HepG2 (cell line): Measurements from ENCODE around the gene SFTPB. TPM values are rescaled to one million over a fixed set of nuclear protein-coding genes. Genes with fewer than 3 reads are reported as not detected.

Source experiments
- ATAC-seq: fragments of 200-7000 bp; cut with Tn5 transposase; 3 replicates; pipeline ENCODE4 v1.9.1; 2020; ENCODE audit warnings: mild to moderate bottlenecking, moderate library complexity
- BruUV-seq: library from RNA; stranded (reverse); fragments of 400-500 nt; replicated peaks from 2 replicates; lab custom pipeline; 2021; lab: Mats Ljungman, UMichigan
- CTCF ChIA-PET: fragments of 300-600 bp; formaldehyde crosslinking; extraction: SDS; loops from one replicate; lab custom pipeline; 2021; ENCODE audit warnings: low total read pairs, inconsistent platforms, low intra/inter-chr PET ratio; lab: Yijun Ruan, JAX
- POLR2A ChIA-PET: fragments of 350-600 bp; sonication (Branson Sonifier 250); formaldehyde crosslinking; loops from one replicate; lab custom pipeline; 2020; ENCODE audit warnings: antibody characterized with exemption, inconsistent platforms; lab: Yijun Ruan, JAX
- DNase-seq: peaks from one replicate; pipeline ENCODE4 v3.0.0-alpha.2; 2015; ENCODE audit warnings: low spot score
- FAIRE-seq: peaks from 3 replicates; lab custom pipeline; 2011; peaks lifted over from hg19 to GRCh38; lab: Jason Lieb, UNC
- H2AFZ ChIP-seq: one replicate; pipeline ENCODE4 v1.6.1; 2011; ENCODE audit warnings: low read length, inconsistent platforms
- H3K27ac ChIP-seq: fragments of 300-600 bp; 3 replicates; pipeline ENCODE4 v1.8.0; 2011; ENCODE audit warnings: mixed run types, mild to moderate bottlenecking, mixed read lengths, low read length, inconsistent platforms; ENCODE audit not compliant: insufficient read depth; ENCODE audit errors: extremely low read length
- H3K27me3 ChIP-seq, 2 experiments: fragments of 200-600 bp in 1 of 2; 2 replicates in 1 of 2; 3 replicates in 1 of 2; pipeline versions ENCODE4 v1.6.0 to v1.8.0; 2011; ENCODE audit warnings: low read length in 2 of 2, mild to moderate bottlenecking in 2 of 2, moderate library complexity in 2 of 2, inconsistent platforms in 1 of 2; ENCODE audit not compliant: insufficient read depth in 2 of 2, control insufficient read depth in 1 of 2
- H3K36me3 ChIP-seq, 2 experiments: fragments of 200-600 bp in 1 of 2; replicated peaks in 1 of 2; 2 replicates in 1 of 2; 3 replicates in 1 of 2; pipeline versions ENCODE4 v1.5.1 to v1.8.0; 2011; ENCODE audit warnings: low read length in 2 of 2, inconsistent platforms in 1 of 2; ENCODE audit not compliant: insufficient read depth in 2 of 2, control insufficient read depth in 1 of 2
- H3K4me1 ChIP-seq: 2 replicates; pipeline ENCODE4 v1.5.1; 2012; ENCODE audit warnings: low read length, inconsistent platforms; ENCODE audit not compliant: insufficient read depth
- H3K4me2 ChIP-seq: 2 replicates; pipeline ENCODE4 v1.6.0; 2011; ENCODE audit warnings: low read depth, low read length, inconsistent platforms
- H3K4me3 ChIP-seq, 3 experiments: fragments of 200-600 bp in 1 of 3; sonication (generic), shearing (Covaris generic) in 1 of 3; replicated peaks in 1 of 3; 2 replicates each; pipeline ENCODE4 v1.5.1; 2011 to 2016; ENCODE audit warnings: low read length in 3 of 3, inconsistent platforms in 2 of 3, low read depth in 2 of 3, mild to moderate bottlenecking in 2 of 3, control low read depth in 1 of 3, mixed read lengths in 1 of 3; ENCODE audit not compliant: insufficient read depth in 1 of 3
- H3K79me2 ChIP-seq: one replicate; pipeline ENCODE4 v1.6.1; 2011; ENCODE audit warnings: low read length, inconsistent platforms; ENCODE audit not compliant: insufficient read depth
- H3K9ac ChIP-seq: 2 replicates; pipeline ENCODE4 v1.6.0; 2011; ENCODE audit warnings: mild to moderate bottlenecking, low read depth, low read length, inconsistent platforms; ENCODE audit not compliant: insufficient read depth
- H3K9me3 ChIP-seq: 2 replicates; pipeline ENCODE4 v1.5.1; 2012; ENCODE audit warnings: mild to moderate bottlenecking, low read length
- H4K20me1 ChIP-seq: 2 replicates; pipeline ENCODE4 v1.6.0; 2011; ENCODE audit warnings: inconsistent platforms, mild to moderate bottlenecking, low read length, moderate library complexity; ENCODE audit not compliant: insufficient read depth
- IKZF1 ChIP-seq: fragments of 450-650 bp; IDR thresholded peaks from 2 replicates; pipeline ENCODE4 v1.7.1; 2016
- JUND ChIP-seq: sonication (generic); formaldehyde crosslinking; IDR thresholded peaks from 2 replicates; pipeline ENCODE4 v1.8.0; 2022; ENCODE audit warnings: mild to moderate bottlenecking, missing genetic modification reagents
- ZNF451 ChIP-seq: sonication (generic); formaldehyde crosslinking; IDR thresholded peaks from 2 replicates; pipeline ENCODE4 v1.5.0; 2020; ENCODE audit warnings: mild to moderate bottlenecking, missing genetic modification reagents
- ZNF597 ChIP-seq: sonication (generic); formaldehyde crosslinking; IDR thresholded peaks from 2 replicates; pipeline ENCODE4 v1.5.0; 2020; ENCODE audit warnings: missing genetic modification reagents
- ZNF646 ChIP-seq: sonication (generic); formaldehyde crosslinking; IDR thresholded peaks from 2 replicates; pipeline ENCODE4 v1.9.0; 2021; ENCODE audit warnings: mild to moderate bottlenecking, missing genetic modification reagents
- WGBS: methylation state at CpG from one replicate; pipeline ENCODE4 v1.1.6; 2017; ENCODE audit warnings: low lambda C conversion rate; 5-methylcytosine and 5-hydroxymethylcytosine counted together
- in situ Hi-C: cut with HindIII; loops from 2 replicates; pipeline ENCODE4 v1.10.0; 2017; ENCODE audit warnings: low pct_unique_long_range_greater_than_20kb; ENCODE audit not compliant: extremely low pct_ligation_motif_present
- intact Hi-C: fragments of 100-400 bp; cut with micrococcal nuclease; formaldehyde crosslinking; loops from one replicate; pipeline ENCODE4 v1.10.0; 2022; ENCODE audit not compliant: unreplicated experiment
- polyA plus RNA-seq, 8 experiments: library from polyadenylated mRNA; depleted of rRNA in 3 of 8; stranded (reverse) in 7 of 8; unstranded in 1 of 8; fragments of >200 nt; fragmentation: Illumina TruSeq in 4 of 8; extraction: Trizol in 4 of 8; gene quantifications; 2 replicates each; pipeline versions ENCODE4 v1.2.1 to v1.2.3, GENCODE V29; 2011 to 2016; ENCODE audit warnings: low read depth in 4 of 8, missing spikeins in 1 of 8, mixed read lengths in 1 of 8; ENCODE audit not compliant: insufficient read depth in 1 of 8
- total RNA-seq, 5 experiments: library from RNA; depleted of rRNA; stranded (reverse); fragments of >200 nt; fragmentation: Illumina TruSeq; extraction: Trizol; gene quantifications; 2 replicates each; pipeline ENCODE4 v1.2.3, GENCODE V29; 2016; ENCODE audit warnings: low read depth in 1 of 5
- TF ChIP-seq, protein P1 (sequence below): sonication (generic); formaldehyde crosslinking; IDR thresholded peaks from 2 replicates; pipeline ENCODE4 v1.4.0; 2020; ENCODE audit warnings: missing genetic modification reagents, borderline replicate concordance
- TF ChIP-seq, protein P2 (sequence below): sonication (generic); formaldehyde crosslinking; IDR thresholded peaks from 2 replicates; pipeline ENCODE4 v1.8.0; 2022; ENCODE audit warnings: missing genetic modification reagents, low read depth, mild to moderate bottlenecking, borderline replicate concordance

Gene SFTPB
- total and polyA plus RNA-seq, 2 of the 13 experiments (the other 11 are each of a cell fraction or from before 2014, with no cell fraction given): not detected

DNA sequence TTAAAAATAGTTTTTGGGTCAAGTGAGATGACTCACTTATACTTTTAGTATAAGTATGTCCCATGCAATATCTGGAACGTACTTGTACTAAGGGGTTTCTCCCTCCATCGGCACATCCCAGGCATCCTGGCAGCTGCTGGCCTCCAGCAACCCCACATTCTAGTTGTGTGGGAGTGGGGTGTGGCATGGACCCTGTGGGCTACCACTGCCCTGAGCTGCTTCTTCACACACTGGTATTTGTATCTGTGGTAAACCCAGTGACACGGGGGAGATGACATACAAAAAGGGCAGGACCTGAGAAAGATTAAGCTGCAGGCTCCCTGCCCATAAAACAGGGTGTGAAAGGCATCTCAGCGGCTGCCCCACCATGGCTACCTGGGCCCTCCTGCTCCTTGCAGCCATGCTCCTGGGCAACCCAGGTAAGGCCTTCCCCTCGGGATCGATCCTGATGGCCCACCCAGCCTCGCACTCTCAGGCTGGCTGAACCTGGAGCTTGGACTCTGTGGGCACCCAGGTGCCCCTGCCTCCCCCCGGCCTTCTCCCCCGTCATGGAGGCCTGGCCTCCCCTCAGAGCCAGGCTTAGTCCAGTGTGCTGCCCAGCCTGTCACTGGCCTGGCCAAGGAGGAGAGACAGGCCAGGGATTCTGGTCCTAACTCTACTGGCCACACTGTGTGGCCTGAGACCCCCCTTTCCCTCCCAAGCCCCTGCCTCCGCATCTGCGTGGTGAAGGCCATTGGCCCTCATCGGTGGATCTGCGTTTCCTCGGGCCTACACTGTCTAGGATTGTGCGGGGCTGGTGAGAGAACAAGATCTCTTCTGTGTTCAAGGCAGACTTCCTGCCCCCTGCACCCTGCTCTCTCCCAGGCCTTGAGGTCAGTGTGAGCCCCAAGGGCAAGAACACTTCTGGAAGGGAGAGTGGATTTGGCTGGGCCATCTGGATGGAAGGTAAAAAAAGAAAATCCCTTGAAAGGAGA is 26.3 kb upstream of the SFTPB start, which contains the start of gene GNLY (continued):
- TF ChIP-seq ZNF646 (CRISPR knock-in tag): no peak
- TF ChIP-seq IKZF1: no peak
- TF ChIP-seq, all 625 proteins: peak for 0

DNA sequence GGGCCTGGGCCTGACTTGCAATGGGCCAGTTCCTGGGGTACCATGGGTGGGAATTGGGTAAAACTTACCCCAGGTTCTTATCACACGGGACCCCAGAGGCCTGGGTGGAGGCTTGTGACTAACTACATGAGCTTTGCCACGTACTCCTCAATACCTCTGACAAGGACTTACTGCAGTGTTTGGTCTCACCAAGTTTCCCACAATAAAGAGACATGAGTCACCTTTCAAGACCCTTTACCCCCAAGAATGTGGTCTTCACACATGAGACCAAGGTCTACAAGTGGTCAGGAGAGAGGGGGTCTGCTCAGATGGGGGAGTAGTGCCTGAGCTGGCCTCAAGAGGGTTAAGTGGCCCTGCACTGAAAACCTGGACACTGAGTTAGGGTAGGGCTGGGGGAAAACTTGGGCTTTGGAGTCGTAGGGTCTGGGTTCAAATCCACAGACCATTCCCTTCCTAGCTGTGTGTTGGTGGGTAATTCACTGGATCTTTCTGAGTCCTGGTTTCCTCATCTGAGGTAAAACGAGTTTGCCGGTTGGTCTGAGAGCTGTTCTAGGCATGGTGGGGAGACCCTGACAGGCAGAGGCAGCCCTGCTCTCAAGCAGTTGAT is 24.1 kb upstream of the SFTPB start:
- no peaks in the 10 kb centered on the region for H3K4me1 ChIP-seq
- TF ChIP-seq JUND (CRISPR knock-in tag) (no peak), ZNF451 (CRISPR knock-in tag) (no peak), ZNF597 (CRISPR knock-in tag) (no peak)
- TF ChIP-seq, protein P1, sequence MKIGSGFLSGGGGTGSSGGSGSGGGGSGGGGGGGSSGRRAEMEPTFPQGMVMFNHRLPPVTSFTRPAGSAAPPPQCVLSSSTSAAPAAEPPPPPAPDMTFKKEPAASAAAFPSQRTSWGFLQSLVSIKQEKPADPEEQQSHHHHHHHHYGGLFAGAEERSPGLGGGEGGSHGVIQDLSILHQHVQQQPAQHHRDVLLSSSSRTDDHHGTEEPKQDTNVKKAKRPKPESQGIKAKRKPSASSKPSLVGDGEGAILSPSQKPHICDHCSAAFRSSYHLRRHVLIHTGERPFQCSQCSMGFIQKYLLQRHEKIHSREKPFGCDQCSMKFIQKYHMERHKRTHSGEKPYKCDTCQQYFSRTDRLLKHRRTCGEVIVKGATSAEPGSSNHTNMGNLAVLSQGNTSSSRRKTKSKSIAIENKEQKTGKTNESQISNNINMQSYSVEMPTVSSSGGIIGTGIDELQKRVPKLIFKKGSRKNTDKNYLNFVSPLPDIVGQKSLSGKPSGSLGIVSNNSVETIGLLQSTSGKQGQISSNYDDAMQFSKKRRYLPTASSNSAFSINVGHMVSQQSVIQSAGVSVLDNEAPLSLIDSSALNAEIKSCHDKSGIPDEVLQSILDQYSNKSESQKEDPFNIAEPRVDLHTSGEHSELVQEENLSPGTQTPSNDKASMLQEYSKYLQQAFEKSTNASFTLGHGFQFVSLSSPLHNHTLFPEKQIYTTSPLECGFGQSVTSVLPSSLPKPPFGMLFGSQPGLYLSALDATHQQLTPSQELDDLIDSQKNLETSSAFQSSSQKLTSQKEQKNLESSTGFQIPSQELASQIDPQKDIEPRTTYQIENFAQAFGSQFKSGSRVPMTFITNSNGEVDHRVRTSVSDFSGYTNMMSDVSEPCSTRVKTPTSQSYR (CRISPR knock-in tag): no peak
- TF ChIP-seq, protein P2, sequence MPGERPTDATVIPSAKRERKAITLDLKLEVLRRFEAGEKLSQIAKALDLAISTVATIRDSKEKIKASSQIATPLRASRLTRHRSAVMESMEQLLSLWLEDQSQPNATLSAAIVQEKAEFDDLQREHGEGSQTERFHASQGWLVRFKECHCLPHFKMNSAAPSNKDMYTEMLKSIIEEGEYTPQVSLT (CRISPR knock-in tag): no peak
- H3K27ac ChIP-seq: no peak overlapping the region
- ChIA-PET POLR2A (no interaction called here), CTCF (no interaction called here)
- H3K4me2 ChIP-seq: no peak overlapping the region
- FAIRE-seq (no peak), ATAC-seq (no peak), DNase-seq (no peak)
- H3K36me3 ChIP-seq: no peaks in the 10 kb centered on the region
- no TSS peak for BruUV-seq
- no peaks in the 10 kb centered on the region for H3K79me2 ChIP-seq
- in situ Hi-C loops: no loop called here
- no peak overlapping the region for H2AFZ ChIP-seq
- intact Hi-C loops: no loop called here
- H3K9ac ChIP-seq: no peak overlapping the region
- no peak overlapping the region for H3K4me3 ChIP-seq
- H3K27me3 ChIP-seq: peaks cover 11 to 46% of the 10 kb centered on the region in 2 experiments; a peak in 4 of 5 replicates
- H3K9me3 ChIP-seq: no peaks in the 10 kb centered on the region
- 24% methylated on average over 5 of the region's 5 CpGs for WGBS
- H4K20me1 ChIP-seq: no peaks in the 10 kb centered on the region
